Measurements from ENCODE around the gene FKBP8.
A peak's percentile ranks its signal among the peaks of the same experiment; 100 is the strongest.
"Not testable (repeated sequence)": the region's sequence is repeated elsewhere in the genome, so short reads cannot be mapped to it uniquely, and the experiment has no call there.

The FKBP8 gene

DNA sequence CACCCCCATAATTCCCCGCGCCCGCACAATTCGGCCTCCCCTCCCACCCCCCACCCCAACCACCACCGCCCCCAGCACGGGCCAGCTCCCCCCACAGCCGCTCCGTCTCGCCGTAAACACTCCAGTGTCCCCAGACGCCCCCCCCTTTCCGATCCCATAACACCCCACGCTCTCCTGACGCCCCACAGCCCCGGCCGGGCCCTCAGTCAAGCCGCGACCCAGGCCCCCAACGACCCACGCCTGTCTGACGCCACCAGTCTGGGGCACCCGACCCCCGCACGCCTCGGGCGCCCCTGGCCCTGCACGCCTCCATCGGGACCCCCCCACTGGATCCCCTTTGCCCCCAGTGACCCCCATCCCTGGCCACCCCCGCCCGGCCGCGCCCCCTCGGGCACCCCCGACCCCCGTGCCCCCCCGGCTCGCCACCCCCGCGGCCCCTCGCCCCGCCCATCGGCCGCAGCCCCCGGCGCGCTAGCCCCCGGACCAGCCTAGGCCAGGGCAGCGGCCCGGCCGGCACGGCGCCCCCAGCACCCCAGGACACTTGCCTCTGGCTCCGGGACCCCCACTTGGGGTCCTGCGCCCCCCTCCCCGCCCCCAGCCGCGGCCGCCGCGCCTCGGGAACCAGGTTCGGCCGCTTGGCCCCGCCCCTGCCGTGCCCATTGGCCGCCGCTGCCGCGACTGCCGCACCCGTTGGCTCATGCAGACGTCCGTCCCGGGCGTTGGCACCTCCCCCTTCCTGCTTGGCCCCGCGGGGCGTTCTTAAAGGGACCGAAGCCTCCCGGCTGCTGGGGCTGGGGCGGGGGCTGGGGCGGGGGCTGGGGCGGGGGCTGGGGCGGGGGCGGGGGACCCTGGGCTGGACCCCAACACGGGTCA, at the start of gene FKBP8:
TSS of gene FKBP8 (minus strand) at position 633 of the 873 bp plus-strand sequence. CDS start 1,603 bp downstream, outside the sequence.
- peak; percentile 98 for DNase-seq (ENCODE audit: low spot score)

DNA sequence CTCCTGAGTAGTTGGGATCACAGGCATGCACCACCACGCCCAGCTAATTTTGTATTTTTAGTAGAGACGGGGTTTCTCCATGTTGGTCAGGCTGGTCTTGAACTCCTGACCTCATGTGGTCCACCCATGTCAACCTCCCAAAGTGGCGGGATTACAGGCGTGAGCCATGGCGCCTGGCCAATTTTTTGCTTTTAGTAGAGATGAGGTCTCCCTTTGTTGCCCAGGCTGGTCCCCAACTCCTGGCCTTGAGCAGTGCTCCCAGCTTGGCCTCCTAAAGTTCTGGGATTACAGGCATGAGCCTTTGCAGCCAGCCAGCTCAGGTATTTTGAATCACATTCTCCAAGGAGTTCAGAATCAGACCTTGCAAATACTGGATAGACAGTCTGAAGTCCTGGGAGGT, 49.4 kb upstream of the FKBP8 start:
- not testable (repeated sequence) for DNase-seq (ENCODE audit: low spot score)

DNA sequence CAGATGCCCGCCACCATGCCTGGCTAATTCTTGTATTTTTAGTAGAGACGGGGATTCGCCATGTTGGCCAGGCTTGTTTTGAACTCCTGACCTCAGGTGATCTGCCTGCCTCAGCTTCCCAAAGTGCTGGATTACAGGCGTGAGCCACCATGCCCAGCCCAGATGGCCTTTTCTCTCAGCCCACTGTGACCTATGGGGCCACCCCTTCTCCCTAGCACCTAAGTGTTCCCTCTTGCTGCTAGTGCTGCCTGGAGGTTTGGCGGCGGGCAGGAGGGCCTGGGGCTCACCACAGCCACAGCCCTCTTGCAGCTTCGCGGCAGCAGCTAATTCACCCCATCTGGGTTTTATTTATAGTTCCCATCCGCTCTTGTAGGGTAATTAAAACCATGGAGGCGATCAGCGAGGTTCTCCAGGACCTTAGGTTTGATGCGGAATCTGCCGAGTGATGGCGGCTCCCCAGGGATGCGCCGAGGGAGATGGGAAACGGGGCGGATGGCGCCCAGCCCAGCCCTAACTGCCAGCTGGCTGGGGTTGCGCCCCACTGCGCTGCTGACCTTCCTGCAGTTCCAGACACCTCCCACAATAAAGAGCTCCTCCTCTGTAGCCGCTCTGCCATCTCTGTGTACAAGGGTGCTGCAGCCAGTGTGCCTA, 48.5 kb upstream of the FKBP8 start:
- DNase-seq (ENCODE audit: low spot score) = no peak

DNA sequence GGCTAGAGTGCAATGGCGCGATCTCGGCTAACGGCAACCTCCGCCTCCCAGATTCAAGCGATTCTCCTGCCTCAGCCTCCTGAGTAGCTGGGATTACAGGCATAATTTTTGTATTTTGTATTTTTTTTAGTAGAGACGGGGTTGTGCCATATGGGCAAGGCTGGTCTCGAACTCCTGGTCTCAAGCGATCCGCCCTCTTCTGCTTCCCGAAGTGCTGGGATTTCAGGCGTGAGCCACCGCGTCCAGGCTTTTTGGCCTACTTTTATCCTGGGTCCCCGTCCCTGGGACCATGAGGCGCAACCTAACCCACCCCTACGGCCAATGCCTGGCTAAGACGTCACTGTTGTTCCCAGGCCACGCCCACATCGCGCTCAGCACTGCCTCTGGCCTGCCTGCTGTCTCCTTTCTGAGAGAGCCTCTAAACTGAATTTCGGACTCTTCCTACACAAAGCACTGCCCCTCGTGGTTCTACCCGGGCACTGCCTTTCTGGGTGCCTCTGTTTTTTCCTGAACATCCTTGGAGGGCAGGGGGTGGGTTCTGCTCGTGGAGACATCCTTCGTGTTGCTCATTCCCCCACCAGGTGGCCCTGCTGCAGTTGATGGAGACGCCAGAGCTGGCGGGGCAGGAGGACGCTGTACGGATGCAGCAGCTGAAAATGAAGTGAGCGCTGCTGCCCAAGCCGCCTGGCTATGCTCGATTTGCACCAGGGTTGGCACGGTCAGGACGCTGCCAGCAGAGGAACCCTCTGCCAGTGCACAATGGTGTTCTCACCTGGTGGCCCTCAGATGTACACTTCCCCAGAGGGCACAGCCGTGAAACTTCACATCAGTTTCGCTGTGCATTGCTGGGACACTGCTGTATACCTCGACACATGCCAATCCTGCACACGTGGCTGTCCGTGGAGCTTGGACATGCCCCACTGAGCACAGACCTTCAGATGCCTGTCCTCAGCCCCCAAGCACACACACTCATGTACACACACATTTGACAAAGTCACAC, 47.2 kb upstream of the FKBP8 start:
- DNase-seq (ENCODE audit: low spot score) = no peak

DNA sequence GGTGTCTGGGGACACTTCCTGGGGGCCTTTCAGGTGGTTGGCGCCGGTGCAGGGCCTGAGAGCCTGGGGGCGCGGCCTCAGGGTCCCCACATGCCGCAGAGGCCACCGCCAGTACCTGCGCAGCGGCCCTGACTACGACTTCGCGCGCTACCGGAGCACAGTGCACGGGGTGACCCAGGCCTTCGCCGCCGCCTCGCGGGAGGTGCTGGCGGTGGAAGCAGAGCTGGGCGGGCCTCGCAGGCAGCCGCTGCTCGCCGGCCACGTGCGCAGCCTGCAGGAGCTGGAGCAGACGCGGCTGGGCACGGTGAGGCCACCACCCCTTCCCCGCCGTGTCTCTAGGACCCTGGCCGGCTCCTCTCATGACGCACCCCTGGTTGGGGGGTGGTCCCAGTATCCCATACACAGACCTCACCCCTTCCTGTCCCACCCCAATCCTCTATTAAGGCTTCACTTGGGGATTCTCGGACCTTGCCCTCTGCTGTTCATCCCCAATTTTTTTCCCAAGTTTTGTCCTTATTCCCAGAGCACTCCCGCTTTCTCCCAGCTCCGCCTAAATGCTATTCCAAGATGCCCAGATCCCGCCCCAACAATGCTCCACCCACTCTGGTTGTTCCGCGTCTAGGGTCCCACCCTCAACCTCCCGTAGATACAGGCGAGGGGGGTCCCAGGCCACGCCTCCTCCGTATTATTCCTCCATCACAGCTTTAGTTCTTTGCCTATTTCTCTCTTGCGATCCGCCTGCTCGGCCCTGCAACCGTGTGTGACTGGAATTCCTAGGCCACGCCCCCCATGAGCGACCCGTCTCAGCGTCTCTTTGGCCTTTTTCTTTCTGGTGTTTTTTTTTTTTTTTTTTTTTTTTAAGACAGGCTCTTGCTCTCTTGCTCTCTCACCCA, 46.3 kb upstream of the FKBP8 start:
- peak; percentile 84 for DNase-seq (ENCODE audit: low spot score)

DNA sequence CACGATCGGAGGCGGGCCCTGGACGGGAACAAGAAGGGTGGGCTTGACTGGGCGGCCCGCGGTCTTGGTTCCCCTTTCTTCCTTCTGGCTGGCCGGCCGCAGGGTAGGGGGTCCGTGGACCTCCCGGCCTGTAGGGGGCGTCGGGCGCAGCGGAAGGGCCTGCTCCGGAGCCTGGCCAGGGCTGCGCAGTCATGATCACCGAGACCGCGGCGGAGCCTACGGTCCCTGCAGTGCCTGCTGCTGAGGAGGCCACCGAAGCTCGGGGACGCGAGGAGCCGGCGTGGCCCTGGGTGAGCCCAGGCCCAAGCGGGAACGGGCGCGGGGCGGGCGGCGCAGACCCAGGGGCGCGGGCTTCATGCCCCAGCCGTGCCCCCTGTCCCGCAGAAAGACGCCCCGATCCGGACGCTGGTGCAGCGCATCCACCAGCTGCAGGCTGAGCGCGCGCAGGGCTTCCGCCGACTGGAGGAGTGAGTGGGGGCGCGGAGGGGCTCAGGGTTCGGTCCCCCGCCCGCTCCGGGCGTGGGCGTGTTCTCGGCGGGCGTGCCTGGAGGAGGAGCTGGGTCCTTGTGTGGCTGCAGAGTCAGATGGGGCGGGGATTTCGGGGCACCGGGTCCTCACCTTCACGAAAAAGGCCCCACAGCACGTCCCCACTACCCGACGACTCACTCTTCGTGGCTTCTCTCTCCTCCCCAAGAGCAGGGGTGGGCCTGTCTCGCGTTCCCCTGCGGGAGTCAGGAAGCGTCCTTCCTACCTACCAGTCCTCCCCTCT, 45.4 kb upstream of the FKBP8 start, which contains the start of gene REX1BD:
TSS of gene REX1BD (plus strand) at position 188 of the 769 bp plus-strand sequence. CDS start at position 192, 4 bp downstream.
- peak; percentile 81 for DNase-seq (ENCODE audit: low spot score)

DNA sequence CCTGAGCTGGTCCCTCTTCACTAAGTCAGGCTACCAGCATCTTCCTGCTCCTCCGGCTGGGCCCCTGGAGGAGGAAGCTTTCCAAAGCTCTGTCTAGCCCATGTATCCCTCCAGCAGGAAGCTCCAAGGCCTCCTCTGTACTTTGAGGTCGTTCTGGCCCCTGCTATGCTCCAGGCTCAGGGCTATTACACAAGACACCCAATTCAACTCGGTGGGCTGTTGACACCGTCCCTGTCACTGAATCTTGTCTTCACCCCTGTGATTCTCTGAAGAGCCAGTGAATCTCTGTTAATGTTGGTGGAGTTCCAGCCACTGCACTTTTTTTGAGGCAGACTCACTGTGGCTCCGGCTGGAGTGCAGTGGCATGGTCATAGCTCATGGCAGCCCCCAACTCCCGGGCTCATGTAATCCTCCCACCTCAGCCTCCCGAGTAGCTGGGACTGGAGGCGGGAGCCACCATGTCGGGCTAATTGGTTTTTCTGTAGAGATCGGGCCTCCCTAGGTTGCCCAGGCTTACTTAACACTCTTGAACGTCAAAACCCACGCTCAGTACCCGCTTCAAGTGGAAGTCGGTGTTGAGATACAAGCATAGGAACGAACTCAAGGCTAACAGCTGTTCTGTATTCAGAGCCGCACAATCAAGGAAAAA, 44.7 kb upstream of the FKBP8 start:
- DNase-seq (ENCODE audit: low spot score) = no peak

DNA sequence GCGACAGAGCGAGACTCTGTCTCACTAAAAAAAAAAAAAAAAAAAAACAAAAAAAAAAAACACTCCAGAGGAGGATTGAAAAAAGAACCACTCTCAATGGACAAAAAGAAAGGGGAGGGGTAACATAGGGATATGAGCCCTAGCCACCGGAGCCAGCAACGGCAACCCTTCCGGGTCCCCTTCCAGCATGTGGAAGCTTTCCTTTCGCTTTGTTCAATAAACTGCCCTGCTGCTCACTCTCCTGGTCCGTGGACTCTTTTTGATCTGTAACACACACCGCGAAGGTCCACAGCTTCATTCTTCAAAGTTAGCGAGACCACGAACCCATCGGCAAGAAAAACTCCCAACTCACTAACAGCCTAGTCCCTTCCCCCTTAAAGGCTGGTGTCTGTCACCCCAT, 44.2 kb upstream of the FKBP8 start:
- DNase-seq (ENCODE audit: low spot score) = no peak

DNA sequence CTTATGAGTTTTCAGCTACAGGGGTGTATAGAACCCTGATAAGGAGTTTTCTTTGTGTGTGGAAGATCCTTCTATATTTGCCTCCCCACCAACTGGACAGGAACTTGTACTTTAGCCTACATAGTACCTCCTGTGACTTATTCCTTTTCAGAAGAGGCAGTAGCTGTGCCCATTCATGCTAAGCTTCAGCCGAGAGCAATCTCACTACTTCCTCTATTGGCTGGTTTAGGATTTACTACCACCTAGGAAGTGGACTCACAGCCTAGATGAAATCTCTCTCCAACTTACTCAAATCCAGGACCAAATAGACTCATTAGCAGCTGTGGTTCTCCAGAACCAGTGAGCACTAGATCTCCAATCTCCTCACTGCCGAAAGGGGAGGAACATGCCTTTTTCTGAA, 42.9 kb upstream of the FKBP8 start:
- DNase-seq (ENCODE audit: low spot score) = no peak

DNA sequence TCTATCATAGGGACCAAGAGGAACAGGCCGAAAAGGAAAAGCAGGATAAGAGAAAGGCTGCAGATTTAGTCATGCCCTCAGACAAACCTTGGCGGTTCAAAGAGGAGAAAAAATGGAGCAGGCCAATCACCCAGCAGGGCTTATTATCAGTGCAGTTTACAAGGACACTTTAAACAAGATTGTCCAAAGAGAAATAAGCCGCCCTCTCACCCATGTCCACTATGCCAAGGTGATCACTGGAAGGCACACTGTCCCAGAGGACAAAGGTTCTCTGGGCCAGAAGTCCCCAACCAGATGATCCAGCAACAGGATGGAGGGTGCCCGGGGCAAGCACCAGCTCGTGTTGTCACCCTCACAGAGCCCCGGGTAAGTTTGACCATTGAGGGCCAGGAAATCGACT, 36.9 kb upstream of the FKBP8 start:
- no peak for DNase-seq (ENCODE audit: low spot score)

DNA sequence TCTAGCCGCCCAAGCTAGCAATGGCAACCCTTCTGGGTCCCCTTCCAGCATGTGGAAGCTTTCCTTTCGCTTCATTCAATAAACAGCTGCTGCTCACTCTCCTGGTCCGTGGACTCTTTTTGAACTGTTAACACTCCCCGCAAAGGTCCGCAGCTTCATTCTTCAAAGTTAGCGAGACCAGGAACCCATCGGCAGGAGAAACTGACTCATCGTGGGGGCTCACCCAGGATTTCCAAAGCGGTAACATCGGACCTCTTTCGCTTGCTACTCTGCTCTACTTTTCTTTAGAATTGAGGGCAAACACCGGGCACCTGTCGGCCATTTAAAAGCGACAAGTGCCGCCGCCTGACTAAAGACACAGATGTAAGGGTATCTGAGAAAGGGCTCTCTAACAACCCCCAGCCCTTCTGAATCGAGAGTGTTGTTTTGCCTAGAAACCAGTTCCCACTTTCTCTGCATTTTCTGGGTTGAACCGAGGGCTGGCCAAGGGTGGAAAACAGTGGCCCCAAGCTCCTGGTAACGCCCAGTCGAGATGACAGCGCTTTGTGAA, 34.1 kb upstream of the FKBP8 start:
- no peak for DNase-seq (ENCODE audit: low spot score)

DNA sequence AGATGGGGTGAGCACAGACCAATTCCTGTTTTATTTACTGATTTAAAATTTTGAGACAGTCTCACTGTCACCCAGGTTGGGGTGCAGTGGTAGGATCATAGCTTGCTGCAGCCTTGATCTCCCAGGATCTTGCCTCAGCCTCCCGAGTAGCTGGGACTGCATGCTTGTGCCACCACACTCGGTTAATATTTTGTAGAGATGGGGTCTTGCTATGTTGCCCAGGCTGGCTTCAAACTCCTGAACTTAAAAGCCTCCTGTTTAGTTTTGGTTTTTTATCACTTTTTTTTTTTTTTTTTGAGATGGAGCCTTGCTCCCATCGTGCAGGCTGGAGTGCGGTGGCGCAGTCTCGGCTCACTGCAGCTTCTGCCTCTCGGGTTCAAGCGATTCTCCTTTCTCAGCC, 33.0 kb upstream of the FKBP8 start:
- no peak for DNase-seq (ENCODE audit: low spot score)

DNA sequence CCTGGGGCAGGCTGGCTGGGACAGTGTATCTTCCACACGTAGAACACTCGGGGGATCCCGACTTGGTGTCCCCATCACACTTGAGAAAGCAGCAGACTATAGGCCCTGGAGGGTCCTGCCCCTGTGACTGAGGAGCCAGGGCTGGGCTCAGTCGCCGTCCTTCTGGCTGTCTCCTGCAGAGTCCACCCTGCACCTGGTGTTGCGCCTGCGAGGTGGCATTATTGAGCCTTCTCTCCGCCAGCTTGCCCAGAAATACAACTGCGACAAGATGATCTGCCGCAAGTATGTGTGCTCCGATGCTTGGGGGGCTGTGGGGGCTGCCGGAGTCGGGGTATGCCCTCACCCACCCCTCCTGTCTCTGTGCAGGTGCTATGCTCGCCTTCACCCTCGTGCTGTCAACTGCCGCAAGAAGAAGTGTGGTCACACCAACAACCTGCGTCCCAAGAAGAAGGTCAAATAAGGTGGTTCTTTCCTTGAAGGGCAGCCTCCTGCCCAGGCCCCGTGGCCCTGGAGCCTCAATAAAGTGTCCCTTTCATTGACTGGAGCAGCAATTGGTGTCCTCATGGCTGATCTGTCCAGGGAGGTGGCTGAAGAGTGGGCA, 31.4 kb upstream of the FKBP8 start:
- DNase-seq (ENCODE audit: low spot score) = no peak

DNA sequence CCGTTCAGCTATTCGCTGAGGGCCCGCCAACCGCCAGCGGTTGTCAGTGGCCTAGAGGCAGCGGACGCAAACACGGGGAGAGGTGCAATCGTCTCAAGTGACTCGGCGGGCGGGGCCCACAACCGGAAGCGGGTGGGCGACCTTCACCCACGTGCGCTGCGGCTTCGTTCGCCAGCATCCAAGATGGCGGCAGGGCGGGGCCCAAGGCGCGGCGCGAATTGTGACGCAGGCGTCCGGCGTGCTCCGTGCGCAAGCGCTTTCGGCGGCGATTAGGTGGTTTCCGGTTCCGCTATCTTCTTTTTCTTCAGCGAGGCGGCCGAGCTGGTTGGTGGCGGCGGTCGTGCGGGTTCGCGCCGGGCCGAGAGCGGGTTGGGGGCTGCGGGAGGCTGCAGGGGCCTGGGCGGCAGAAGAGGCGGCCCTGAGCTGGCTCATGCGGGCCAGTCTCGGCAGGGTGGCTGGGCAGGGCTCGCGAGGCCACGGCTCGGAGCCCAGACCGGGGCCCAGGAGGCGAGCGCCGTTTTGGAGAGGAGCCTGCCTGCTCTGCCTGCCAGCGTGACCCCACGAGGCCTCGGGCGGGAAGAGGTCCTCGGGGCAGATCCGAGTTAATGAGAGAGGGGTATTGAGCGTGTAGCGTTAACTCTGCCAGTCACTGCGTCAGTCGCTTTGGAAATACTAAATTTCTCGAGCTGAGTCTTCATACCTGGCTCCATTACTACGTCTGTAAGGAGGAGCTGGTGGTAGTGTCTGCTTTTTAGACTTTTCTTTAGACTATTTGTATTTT, 28.4 kb upstream of the FKBP8 start, which contains the start of gene UBA52:
TSS of gene UBA52 (plus strand) at position 294 of the 781 bp plus-strand sequence. CDS start 1,444 bp downstream, outside the sequence.
- peak; percentile 91 for DNase-seq (ENCODE audit: low spot score)

DNA sequence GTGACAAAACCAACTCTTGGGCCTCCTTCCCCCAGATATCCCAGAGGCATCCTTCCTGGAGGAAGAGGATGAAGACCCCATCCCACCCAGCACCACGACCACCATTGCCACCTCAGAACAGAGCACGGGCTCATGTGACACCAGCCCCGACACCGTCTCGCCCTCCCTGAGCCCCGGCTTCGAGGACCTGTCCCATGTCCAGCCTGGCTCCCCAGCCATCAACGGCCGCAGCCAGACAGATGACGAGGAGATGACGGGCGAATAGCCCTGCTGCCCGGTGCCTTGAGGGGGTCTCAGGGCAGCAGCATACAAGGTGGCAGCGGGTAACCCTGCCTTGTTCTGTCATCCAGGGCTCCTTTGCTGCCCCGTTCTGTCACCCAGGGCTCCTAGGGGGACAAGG, 25.0 kb upstream of the FKBP8 start:
- DNase-seq (ENCODE audit: low spot score) = no peak

DNA sequence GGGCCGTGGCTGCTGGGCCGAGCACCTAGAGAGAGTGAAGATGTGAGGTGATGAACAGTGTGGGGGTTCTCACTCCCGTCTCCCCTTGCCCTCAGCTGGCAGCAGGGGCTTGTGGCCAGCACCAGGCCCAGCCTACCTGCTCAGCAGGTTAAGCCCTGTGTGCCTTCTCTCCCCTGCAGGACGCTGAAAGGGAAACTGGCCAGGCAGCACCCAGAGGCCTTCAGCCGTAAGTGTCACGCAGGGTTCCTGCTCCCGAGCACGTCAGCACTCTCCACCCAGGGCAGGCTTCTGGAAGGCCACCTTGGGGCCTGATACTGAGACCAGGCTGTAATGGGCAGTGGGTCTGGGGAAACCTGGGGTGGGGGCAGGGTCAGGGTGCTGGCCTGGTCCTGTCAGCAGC, 23.6 kb upstream of the FKBP8 start:
- no peak for DNase-seq (ENCODE audit: low spot score)

DNA sequence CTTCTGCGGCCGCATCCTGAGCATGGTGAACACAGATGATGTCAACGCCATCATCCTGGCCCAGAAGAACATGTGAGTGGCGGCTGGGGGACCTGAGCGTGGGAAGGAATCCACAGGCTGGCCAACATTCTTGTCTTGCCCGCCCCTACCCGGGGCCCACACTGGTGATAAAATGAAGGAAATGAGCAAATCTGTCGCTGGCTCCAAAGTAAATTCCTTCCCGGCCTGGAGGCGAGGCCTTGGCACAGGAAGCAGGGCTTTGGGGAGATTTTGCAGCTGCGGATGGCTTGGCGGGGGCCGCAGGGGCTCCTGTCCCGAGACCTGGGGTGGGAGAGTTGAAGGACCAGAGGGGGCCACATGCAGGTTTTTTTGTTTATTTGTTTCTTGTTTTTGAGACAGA, 18.7 kb upstream of the FKBP8 start:
- DNase-seq (ENCODE audit: low spot score) = no peak

DNA sequence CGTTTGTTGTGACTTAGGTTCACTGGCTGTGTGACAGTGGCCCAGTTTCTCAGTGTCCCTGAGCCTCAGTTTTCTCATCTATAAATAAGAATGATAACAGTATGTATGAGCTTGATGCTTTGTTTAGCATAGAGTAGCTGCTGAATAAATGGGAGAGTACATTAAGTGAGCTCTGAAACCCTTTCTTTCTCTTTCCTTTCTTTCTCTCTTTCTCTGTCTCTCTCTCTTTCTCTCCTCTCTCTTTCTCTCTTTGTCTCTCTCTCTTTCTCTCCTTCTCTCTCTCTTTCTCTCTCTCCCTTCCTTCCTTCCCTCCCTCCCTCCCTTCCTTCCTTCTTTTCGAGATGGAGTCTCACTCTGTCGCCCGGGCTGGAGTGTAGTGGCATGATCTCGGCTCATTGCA, 16.3 kb upstream of the FKBP8 start:
- DNase-seq (ENCODE audit: low spot score) = no peak

Measured in HuH-7.5 (cell line).